Motor neuron (in vitro differentiated cells): Measurements from ENCODE around the gene GPC6. TPM values are rescaled to one million over a fixed set of nuclear protein-coding genes. Genes with fewer than 3 reads are reported as not detected.

Experiments
- ATAC-seq, 8 experiments: fragments of 200-7000 bp; cut with Tn5 transposase; replicated peaks in 6 of 8; 2 replicates each; pipeline ENCODE4 v1.8.0; 2021; ENCODE audit warnings: mild to moderate bottlenecking in 8 of 8, moderate library complexity in 8 of 8
- H3K27ac ChIP-seq, 2 donors: fragments of 250-450 bp; sonication (Bioruptor Pico); 2 replicates each; pipeline ENCODE4 v1.9.0; 2021; ENCODE audit warnings: antibody characterized with exemption in 2 of 2, mild to moderate bottlenecking in 2 of 2, moderate library complexity in 1 of 2
- H3K4me1 ChIP-seq, 2 donors: fragments of 250-450 bp; sonication (Bioruptor Pico); replicated peaks in 1 of 2; 2 replicates each; pipeline ENCODE4 v1.6.1; 2021; ENCODE audit warnings: antibody characterized with exemption in 2 of 2, mild to moderate bottlenecking in 2 of 2, moderate library complexity in 1 of 2
- H3K4me3 ChIP-seq, 5 donors: fragments of 250-450 bp; sonication (Bioruptor Pico); 2 replicates each; pipeline ENCODE4 v1.9.0; 2021; ENCODE audit warnings: antibody characterized with exemption in 5 of 5, mild to moderate bottlenecking in 5 of 5, moderate library complexity in 4 of 5
- WGBS, 10 experiments: fragments of 450-650 bp; shearing (Covaris generic); methylation state at CpG; one replicate each; pipeline ENCODE4 v1.0.0; 2022; 5-methylcytosine and 5-hydroxymethylcytosine counted together
- in situ Hi-C, 9 experiments: fragments of 400-800 bp; cut with MboI; loops; one replicate each; pipeline ENCODE4 v1.15.0; 2021; ENCODE audit warnings: low sequenced_read_pairs in 9 of 9, low pct_unique_long_range_greater_than_20kb in 2 of 9; ENCODE audit not compliant: unreplicated experiment in 9 of 9
- total RNA-seq, 8 experiments: library from RNA; unstranded; fragments of 300-600 nt; gene quantifications; 2 replicates each; pipeline versions ENCODE4 v1.2.3 to v1.2.4, GENCODE V29; 2022

GPC6 gene
- total RNA-seq, 8 experiments from 2014 or later, result 1.8 to 52.4 (median 15.5) TPM

DNA sequence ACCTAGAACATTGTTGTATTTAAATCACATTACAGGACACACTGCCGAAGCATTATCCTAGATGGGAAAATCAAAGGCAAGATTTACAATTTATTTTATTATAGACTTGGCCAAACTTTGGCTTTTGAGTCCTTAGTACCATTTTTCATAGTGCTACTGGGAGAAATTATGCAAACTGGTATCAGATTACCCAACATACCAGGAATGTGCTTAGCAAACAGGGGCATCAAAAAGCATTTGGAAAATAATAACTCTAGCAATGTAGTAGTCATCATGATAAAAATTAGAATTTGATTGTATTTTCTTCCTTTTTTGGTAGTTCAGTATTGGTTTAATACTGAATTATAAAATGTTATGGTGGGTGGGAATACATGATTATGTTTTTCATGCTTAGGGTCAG is 34.0 kb downstream of the GPC6 start:
- in situ Hi-C loops, result no loop called here
- WGBS, 10 experiments, result 56 to 100% (median 87%) methylated on average over 1 of the region's 1 CpG; no CpG with 5 or more reads in 2 of the 10 experiments
- no peak overlapping the region for H3K4me3 ChIP-seq
- H3K4me1 ChIP-seq, result peaks cover 2 to 7% of the 10 kb centered on the region in 2 donors
- H3K27ac ChIP-seq, result no peak overlapping the region
- ATAC-seq, result no peak

DNA sequence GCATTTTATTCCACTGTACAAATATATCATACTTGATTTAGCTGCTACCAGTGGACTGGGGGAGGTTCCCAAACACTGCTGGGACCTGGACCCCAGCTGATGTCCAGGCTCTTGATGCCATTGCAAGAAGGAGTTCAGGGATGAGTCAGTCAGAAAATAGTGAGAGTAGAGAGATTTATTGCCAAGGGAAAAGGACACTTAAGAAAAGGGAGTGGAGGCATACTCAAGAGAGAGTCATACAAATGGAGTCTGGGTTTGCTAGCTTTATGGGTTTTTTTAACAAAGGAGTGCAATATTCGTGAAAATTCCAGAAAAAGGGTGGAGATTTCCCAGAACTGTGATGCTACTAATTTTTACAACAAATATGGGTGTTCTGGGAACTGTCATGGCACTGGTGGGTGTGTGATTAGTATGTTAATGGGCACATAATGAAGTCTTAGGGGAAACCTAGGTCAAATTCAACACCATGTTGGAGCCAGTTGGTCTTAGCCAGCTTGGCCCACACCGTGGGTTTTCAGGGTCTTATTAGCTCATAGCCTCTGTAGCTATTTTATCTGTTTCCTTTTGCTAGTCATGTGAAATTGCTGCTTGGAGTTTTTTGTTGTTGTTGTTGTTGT is 36.2 kb downstream of the GPC6 start:
- peak in 7 of 8 experiments; percentile 17 to 94 (median 67) for ATAC-seq

DNA sequence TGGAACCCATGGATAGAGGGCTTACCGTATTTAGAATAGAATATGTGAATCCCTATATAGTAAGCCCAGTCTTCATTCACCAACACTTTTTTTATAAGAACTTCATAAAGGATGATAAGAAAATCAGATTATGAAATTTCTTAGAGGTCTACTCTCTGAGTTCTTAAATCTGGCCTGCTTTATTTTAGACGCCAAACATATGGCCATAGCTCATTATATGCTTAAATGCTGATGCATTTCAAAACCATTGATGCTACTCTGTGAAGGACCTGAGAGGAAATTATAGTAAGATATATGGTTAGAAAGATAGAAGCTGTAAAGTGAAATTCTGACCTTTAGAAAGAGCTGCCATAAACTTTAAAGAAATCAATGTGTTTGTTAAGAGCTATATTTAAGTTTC is 38.3 kb downstream of the GPC6 start:
- 83 to 100% (median 100%) methylated on average over 1 to 2 of the region's 2 CpGs; no CpG with 5 or more reads in 1 of the 10 experiments for WGBS, 10 experiments
- ATAC-seq, result no peak

More for the DNA sequence above, 36.2 kb downstream of the GPC6 start:
- Histone ChIP-seq H3K27ac (no peak overlapping the region), H3K4me3 (no peak overlapping the region), H3K4me1 (peaks cover 7 to 13% of the 10 kb centered on the region in 2 donors)
- in situ Hi-C loops, result no loop called here
- WGBS, 10 experiments, result 14 to 100% (median 65%) methylated on average over 1 to 2 of the region's 2 CpGs; no CpG with 5 or more reads in 1 of the 10 experiments

DNA sequence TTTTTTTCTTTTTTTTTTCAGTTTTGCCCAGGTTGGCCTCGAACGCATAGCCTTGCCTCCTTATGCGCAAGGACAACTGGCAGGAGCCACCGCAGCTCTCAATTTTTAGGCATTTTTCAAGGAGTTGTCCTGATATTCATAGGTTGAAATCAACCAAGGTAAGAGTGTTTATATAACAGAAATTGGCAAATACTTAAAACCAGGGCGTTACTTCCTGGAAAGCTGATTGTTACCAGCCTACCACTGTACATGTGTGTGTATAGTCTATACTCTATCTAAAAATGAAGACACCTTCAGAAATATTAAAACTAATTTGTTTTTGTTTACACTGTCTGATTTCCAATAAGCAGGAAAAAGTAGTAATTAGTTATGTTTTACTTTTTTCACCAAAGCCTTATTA is 39.2 kb downstream of the GPC6 start:
- peaks cover 8 to 16% of the 10 kb centered on the region in 2 donors for H3K4me1 ChIP-seq
- H3K4me3 ChIP-seq, result no peak overlapping the region
- H3K27ac ChIP-seq, result no peak overlapping the region
- no peak for ATAC-seq
- in situ Hi-C loops, result no loop called here
- WGBS, 10 experiments, result 67 to 99% (median 87%) methylated on average over 3 to 5 of the region's 5 CpGs

More for the DNA sequence above, 38.3 kb downstream of the GPC6 start:
- in situ Hi-C loops, result no loop called here
- H3K4me3 ChIP-seq, result no peak overlapping the region
- peaks cover 7 to 13% of the 10 kb centered on the region in 2 donors for H3K4me1 ChIP-seq
- H3K27ac ChIP-seq, result no peak overlapping the region

DNA sequence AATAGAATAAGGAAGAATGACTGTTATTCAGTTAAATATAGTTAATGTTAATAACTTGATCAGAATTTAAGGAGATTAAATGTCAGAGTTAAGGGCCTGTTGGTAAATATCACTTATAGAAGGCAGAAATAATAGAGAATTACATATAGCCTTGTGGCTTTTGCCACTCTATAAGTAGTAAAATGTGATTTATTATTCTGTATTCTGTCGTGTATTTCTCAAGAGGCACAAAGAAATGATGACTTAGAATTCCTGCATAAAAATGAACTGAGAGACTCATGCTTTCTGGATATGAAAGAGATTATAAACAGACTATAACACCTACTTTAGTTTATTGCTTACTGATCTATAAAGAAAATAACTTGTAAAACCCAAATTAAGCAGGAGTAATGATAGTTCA is 40.1 kb downstream of the GPC6 start:
- Histone ChIP-seq H3K4me3 (no peak overlapping the region), H3K4me1 (peaks cover 7 to 20% of the 10 kb centered on the region in 2 donors), H3K27ac (no peak overlapping the region)
- 0 to 89% (median 63%) methylated on average over 1 of the region's 1 CpG; no CpG with 5 or more reads in 3 of the 10 experiments for WGBS, 10 experiments
- ATAC-seq, result peak in 1 of 8 experiments; percentile 10
- in situ Hi-C loops, result no loop called here

DNA sequence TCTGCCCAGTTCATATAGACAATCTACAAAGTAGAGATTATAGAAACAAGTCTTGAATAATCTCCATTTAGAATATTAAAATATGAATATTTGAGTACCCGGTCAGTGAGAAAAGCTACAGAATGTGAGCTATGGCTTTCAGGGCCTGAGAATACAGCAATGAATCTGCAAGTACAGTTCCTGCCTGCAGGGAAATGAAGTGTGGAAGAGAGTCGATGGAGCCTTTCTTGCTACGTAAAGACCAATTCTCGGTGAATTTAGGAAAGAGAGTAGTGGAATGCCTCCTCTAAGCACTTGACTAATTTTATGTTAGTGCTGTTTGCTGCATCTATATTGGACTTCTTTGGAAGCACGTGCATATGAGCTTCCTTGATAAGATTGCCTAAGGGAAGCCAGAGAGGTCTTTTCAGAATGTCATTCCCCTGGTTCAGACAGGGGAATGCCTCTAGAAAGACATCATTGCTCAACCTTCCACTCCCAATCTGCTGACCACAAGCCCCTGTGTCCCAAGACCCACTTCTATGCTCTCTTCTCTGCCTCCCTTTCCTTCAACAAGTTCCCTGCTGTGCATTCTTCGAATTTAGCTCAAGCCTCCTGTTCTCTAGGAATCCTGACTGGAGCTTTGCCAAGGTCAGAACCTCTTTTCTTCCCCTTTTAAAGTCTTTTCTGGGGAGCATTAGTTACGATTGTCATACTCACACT is 41.9 kb downstream of the GPC6 start:
- Histone ChIP-seq H3K4me1 (peaks cover 7 to 20% of the 10 kb centered on the region in 2 donors), H3K4me3 (no peak overlapping the region), H3K27ac (no peak overlapping the region)
- peak in 1 of 8 experiments; percentile 20 for ATAC-seq
- in situ Hi-C loops, result no loop called here
- WGBS, 10 experiments, result 50 to 100% (median 81%) methylated on average over 1 to 7 of the region's 7 CpGs

DNA sequence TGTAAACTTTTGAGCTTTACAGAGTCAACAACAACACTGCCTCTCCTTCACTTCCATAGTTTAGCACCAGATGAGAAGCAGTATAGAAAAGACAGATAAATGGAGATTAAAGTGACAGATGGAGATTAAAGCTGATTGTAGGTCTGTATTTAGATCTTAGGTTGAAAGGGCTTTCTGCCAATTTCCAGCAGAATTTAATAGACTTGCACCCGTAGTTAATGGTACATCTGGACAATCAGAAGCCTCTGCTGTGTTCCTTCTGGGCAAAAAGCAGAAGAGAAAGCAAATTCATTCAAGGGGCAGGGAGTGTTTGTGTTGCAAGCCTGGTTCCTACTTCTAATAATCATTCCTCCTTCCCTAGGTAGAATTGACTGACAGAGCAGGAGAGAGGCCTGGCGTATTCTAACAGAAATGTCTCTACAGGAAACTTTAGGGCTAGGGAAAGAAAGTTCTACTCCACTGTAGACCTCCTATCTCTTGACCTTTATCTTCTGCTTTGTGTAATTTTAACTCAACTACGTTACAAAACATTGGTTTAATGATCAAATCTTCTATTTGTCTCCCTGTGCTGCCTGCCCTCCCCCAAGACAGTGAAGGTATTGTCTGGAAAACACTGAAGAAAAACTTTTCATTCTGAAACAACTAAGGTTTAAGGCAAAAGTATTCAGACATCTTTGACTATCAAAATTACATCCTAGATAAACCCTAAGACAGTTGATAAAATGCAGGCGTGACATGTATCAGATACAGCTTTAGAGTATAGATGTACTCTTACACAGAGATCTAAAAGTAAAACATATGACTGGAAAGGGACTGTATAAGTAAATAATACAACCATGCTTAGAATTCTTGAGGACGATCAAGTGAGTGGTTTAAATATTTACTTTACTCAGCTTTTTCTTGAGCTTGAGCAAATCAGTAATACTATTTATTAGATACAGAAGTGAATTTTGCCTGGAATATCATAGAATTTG is 44.4 kb downstream of the GPC6 start:
- peak; percentile 33 to 83 (median 50) for ATAC-seq
- in situ Hi-C loops, result no loop called here
- no peak overlapping the region for H3K27ac ChIP-seq
- peaks cover 7 to 18% of the 10 kb centered on the region in 2 donors for H3K4me1 ChIP-seq
- no peak overlapping the region for H3K4me3 ChIP-seq
- 37 to 76% (median 55%) methylated on average over 3 to 5 of the region's 5 CpGs for WGBS, 10 experiments

DNA sequence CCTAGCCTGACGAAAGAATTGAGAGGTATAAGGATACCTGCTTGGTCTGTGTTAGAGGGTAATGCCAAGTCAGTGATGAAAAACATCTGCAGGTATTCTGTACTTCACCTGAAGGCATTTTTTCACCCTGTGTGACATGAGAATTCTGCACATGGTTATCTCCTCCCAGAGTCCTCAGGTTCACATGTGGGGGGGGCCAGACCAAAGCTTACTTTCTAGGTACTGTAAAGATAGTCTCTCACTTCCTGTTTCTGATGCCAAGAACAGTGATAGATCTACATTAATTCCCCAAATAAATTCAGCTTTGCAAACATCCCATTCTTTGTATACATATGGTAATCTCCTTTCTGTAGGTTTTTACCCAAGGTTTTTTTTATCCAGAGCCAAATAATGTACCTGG is 53.4 kb downstream of the GPC6 start:
- WGBS, 10 experiments, result 43 to 100% (median 88%) methylated on average over 1 of the region's 1 CpG; no CpG with 5 or more reads in 1 of the 10 experiments
- no peak for ATAC-seq
- Histone ChIP-seq H3K4me3 (no peak overlapping the region), H3K4me1 (peaks cover 0 to 13% of the 10 kb centered on the region in 2 donors), H3K27ac (no peak overlapping the region)
- in situ Hi-C loops, result no loop called here

DNA sequence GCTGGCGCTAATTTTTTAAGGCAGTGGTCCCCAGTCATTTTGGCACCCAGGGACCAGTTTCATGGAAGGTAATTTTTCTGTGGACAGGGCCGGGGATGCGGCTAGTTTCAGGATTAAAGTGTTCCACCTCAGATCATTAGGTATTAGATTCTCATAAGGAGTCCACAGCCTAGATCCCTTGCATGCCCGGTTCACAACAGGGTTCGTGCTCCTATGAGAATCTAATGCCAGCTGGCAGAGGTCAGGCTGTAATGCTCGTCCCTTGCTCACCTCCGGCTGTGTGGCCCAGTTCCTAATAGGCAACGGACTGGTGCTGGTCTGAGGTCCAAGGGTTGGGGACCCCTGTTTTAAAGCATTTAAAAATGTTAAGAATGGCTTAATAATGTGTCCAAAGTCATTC is 54.1 kb downstream of the GPC6 start:
- WGBS, 10 experiments, result 77 to 99% (median 93%) methylated on average over 2 to 8 of the region's 8 CpGs; no CpG with 5 or more reads in 4 of the 10 experiments
- ATAC-seq, result no peak

DNA sequence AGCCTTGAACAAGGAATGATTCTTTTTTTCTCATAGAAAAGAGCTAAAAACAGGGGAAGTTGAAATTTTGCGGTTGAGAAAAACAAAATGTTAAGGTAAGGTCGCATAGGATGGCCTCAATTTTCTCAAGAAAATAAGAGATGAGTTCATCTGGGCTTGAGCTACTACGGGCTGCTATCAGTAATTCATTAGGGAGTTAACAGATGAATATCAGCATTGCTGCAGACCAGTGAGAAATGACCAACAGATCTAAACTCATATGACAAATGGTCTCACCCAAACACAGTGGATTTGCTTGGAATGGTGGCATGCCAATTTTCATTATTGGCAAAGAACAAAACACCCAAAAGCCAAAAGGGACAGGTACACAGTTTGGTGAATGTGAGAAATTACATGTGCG is 56.6 kb downstream of the GPC6 start:
- in situ Hi-C loops, result no loop called here
- Histone ChIP-seq H3K27ac (no peak overlapping the region), H3K4me1 (peaks cover 0 to 9% of the 10 kb centered on the region in 2 donors), H3K4me3 (no peak overlapping the region)
- WGBS, 10 experiments, result 50 to 100% (median 70%) methylated on average over 1 to 4 of the region's 4 CpGs; no CpG with 5 or more reads in 1 of the 10 experiments
- ATAC-seq, result no peak

More for the DNA sequence above, 54.1 kb downstream of the GPC6 start:
- in situ Hi-C loops, result no loop called here
- Histone ChIP-seq H3K4me3 (no peak overlapping the region), H3K27ac (no peak overlapping the region), H3K4me1 (peaks cover 0 to 13% of the 10 kb centered on the region in 2 donors)

DNA sequence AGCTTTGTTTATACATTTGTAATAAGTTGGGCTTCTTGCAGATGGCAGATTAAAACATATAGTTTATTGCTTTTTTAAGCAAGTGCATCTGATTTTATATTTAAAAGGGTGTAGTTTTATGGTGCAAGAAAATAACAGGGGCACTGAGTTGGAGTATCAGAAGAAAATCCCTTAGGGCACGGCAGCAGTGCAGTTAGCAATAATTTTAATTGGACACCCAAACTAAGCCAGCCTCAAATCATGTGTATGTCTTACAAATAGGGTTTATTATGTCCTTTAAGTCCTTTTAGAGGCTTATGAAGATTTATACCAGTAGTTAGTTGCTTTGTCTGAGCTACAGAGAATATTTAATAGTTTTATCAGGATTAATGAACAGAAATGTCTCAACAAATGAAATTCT is 57.5 kb downstream of the GPC6 start:
- ATAC-seq, result peak in 2 of 8 experiments; percentile 47 to 62
- Histone ChIP-seq H3K27ac (no peak overlapping the region), H3K4me3 (no peak overlapping the region), H3K4me1 (peaks cover 0 to 9% of the 10 kb centered on the region in 2 donors)
- WGBS, 10 experiments, result 40 to 100% (median 78%) methylated on average over 1 of the region's 1 CpG; no CpG with 5 or more reads in 2 of the 10 experiments
- in situ Hi-C loops, result no loop called here

DNA sequence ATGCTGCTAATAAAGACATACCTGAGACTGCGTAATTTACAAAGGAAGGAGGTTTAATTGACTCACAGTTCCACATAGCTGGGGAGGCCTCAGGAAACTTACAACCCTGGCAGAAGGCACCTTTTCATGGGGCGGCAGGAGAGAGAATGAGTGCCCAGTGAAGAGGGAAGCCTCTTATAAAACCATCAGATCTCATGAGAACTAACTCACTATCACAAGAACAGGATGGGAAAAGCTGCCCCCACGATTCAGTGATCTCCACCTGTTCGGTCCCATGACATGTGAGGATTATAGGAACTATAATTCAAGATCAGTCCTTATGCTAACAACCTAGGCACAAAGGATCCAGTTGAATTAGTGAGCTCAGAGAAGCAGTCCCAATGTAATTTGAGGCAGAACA is 59.4 kb downstream of the GPC6 start:
- 37 to 100% (median 59%) methylated on average over 2 to 4 of the region's 4 CpGs; no CpG with 5 or more reads in 3 of the 10 experiments for WGBS, 10 experiments
- ATAC-seq, result no peak

More for the DNA sequence above, 59.4 kb downstream of the GPC6 start:
- Histone ChIP-seq H3K4me1 (peaks cover 0 to 9% of the 10 kb centered on the region in 2 donors), H3K4me3 (no peak overlapping the region), H3K27ac (no peak overlapping the region)
- in situ Hi-C loops, result no loop called here
